HG03342 (cell line): Measurements from ENCODE around the gene CCDC68.
"Not testable (repeated sequence)": the region's sequence is repeated elsewhere in the genome, so short reads cannot be mapped to it uniquely, and the experiment has no call there.

Experiments
- ATAC-seq: cut with Tn5 transposase; IDR thresholded peaks from one replicate; pipeline ENCODE4 v1.9.1; 2021; ENCODE audit warnings: mild to moderate bottlenecking, moderate library complexity; ENCODE audit not compliant: unreplicated experiment

CCDC68 gene

GRCh38 chr18:54958704-54959625 lies at the start of gene CCDC68:
TSS of gene CCDC68 (minus strand) at chr18:54959461. CDS start at chr18:54942791, 16,670 bp downstream.
- no peak for ATAC-seq

GRCh38 chr18:55007602-55008001 lies 48.3 kb upstream of the CCDC68 start:
- no peak for ATAC-seq

GRCh38 chr18:55003695-55004094 lies 44.4 kb upstream of the CCDC68 start:
- no peak for ATAC-seq

GRCh38 chr18:55002261-55002660 lies 43.0 kb upstream of the CCDC68 start:
- ATAC-seq, result no peak

- ATAC-seq, result no peak
Measured at GRCh38 chr18:55001394-55002024, 42.2 kb upstream of the CCDC68 start.

GRCh38 chr18:55000529-55000928 lies 41.3 kb upstream of the CCDC68 start:
- no peak for ATAC-seq

GRCh38 chr18:54999016-54999415 lies 39.8 kb upstream of the CCDC68 start:
- no peak for ATAC-seq

GRCh38 chr18:54995421-54996143 lies 36.3 kb upstream of the CCDC68 start:
- no peak for ATAC-seq

- ATAC-seq, result no peak
Measured at GRCh38 chr18:54991981-54992380, 32.7 kb upstream of the CCDC68 start.

GRCh38 chr18:54984908-54985307 lies 25.6 kb upstream of the CCDC68 start:
- no peak for ATAC-seq

- no peak for ATAC-seq
Measured at GRCh38 chr18:54983791-54984190, 24.5 kb upstream of the CCDC68 start.

- ATAC-seq, result peak; percentile 80
Measured at GRCh38 chr18:54983041-54983686, 23.9 kb upstream of the CCDC68 start.

GRCh38 chr18:54981076-54981475 lies 21.8 kb upstream of the CCDC68 start:
- no peak for ATAC-seq

GRCh38 chr18:54975598-54975997 lies 16.3 kb upstream of the CCDC68 start:
- no peak for ATAC-seq

GRCh38 chr18:54973046-54973445 lies 13.8 kb upstream of the CCDC68 start:
- ATAC-seq, result no peak

- no peak for ATAC-seq
Measured at GRCh38 chr18:54968807-54969206, 9.5 kb upstream of the CCDC68 start.

GRCh38 chr18:54968237-54968636 lies 9.0 kb upstream of the CCDC68 start:
- ATAC-seq, result not testable (repeated sequence)

- ATAC-seq, result no peak
Measured at GRCh38 chr18:54967786-54968185, 8.5 kb upstream of the CCDC68 start.

GRCh38 chr18:54964741-54965140 lies 5.5 kb upstream of the CCDC68 start:
- no peak for ATAC-seq

- ATAC-seq, result no peak
Measured at GRCh38 chr18:54962919-54963645, 3.8 kb upstream of the CCDC68 start.
